CD14-positive monocyte (primary cell): Measurements from ENCODE around the gene CDYL2. TPM values are rescaled to one million over a fixed set of nuclear protein-coding genes. Genes with fewer than 3 reads are reported as not detected.

Experiments
- DNase-seq, 3 donors: peaks; one replicate each; pipeline ENCODE4 v3.0.0-alpha.2; 2011 to 2022
- H2AFZ ChIP-seq: 2 replicates; pipeline ENCODE4 v1.6.0; 2012; ENCODE audit warnings: mild to moderate bottlenecking, low read depth, low read length, inconsistent platforms; ENCODE audit not compliant: insufficient read depth, poor library complexity, severe bottlenecking
- H3K27ac ChIP-seq, 2 donors: 1 replicate in 1 of 2; 2 replicates in 1 of 2; pipeline ENCODE4 v1.5.1; 2012 to 2013; ENCODE audit warnings: low read length in 2 of 2, control low read depth in 1 of 2, inconsistent platforms in 1 of 2, low read depth in 1 of 2, mild to moderate bottlenecking in 1 of 2
- H3K27me3 ChIP-seq, 2 donors: one replicate each; pipeline versions ENCODE4 v1.6.0 to v1.6.1; 2011 to 2013; ENCODE audit warnings: low read length in 2 of 2; ENCODE audit not compliant: control insufficient read depth in 2 of 2, insufficient read depth in 2 of 2
- H3K36me3 ChIP-seq, 2 donors: replicated peaks in 1 of 2; 1 replicate in 1 of 2; 2 replicates in 1 of 2; pipeline versions ENCODE4 v1.5.1 to v1.6.1; 2012 to 2013; ENCODE audit warnings: low read length in 2 of 2, control low read depth in 1 of 2, inconsistent platforms in 1 of 2, mild to moderate bottlenecking in 1 of 2; ENCODE audit not compliant: insufficient read depth in 2 of 2, control insufficient read depth in 1 of 2
- H3K4me1 ChIP-seq, 2 donors: 1 replicate in 1 of 2; 2 replicates in 1 of 2; pipeline versions ENCODE4 v1.5.1 to v1.6.1; 2012 to 2013; ENCODE audit warnings: low read length in 2 of 2, control low read depth in 1 of 2, inconsistent platforms in 1 of 2, mild to moderate bottlenecking in 1 of 2, moderate library complexity in 1 of 2; ENCODE audit not compliant: insufficient read depth in 2 of 2, control insufficient read depth in 1 of 2
- H3K4me2 ChIP-seq: replicated peaks from 2 replicates; pipeline ENCODE3; 2012; ENCODE audit warnings: low read length, moderate library complexity, mild to moderate bottlenecking; ENCODE audit not compliant: poor library complexity, severe bottlenecking; ENCODE audit errors: extremely low read depth
- H3K4me3 ChIP-seq, 3 experiments: fragments of 200-600 bp in 1 of 3; sonication (generic) in 1 of 3; replicated peaks in 1 of 3; 1 replicate in 2 of 3; 2 replicates in 1 of 3; pipeline ENCODE4 v1.5.1; 2011 to 2013; ENCODE audit warnings: low read length in 3 of 3, mild to moderate bottlenecking in 3 of 3, control low read depth in 2 of 3, low read depth in 2 of 3, inconsistent platforms in 1 of 3, moderate library complexity in 1 of 3
- H3K79me2 ChIP-seq: 2 replicates; pipeline ENCODE4 v1.6.0; 2012; ENCODE audit warnings: mild to moderate bottlenecking, control low read depth, inconsistent platforms, low read length, moderate library complexity; ENCODE audit not compliant: insufficient read depth
- H3K9ac ChIP-seq: 2 replicates; pipeline ENCODE4 v1.6.0; 2017; ENCODE audit warnings: low read length, mild to moderate bottlenecking; ENCODE audit not compliant: insufficient read depth, poor library complexity, severe bottlenecking
- H3K9me3 ChIP-seq, 2 donors: replicated peaks in 1 of 2; 1 replicate in 1 of 2; 2 replicates in 1 of 2; pipeline versions ENCODE4 v1.5.1 to v1.6.1; 2012 to 2013; ENCODE audit warnings: low read length in 2 of 2, control low read depth in 1 of 2; ENCODE audit not compliant: control insufficient read depth in 1 of 2, insufficient read depth in 1 of 2
- H4K20me1 ChIP-seq: 2 replicates; pipeline ENCODE4 v1.6.0; 2012; ENCODE audit warnings: mild to moderate bottlenecking, low read length, control low read depth, moderate library complexity; ENCODE audit not compliant: insufficient read depth
- H3K27ac Mint-ChIP-seq, 7 donors: one replicate each; pipeline ENCODE4 v1.8.0; 2020; ENCODE audit warnings: mild to moderate bottlenecking in 7 of 7, mixed read lengths in 7 of 7, moderate library complexity in 6 of 7, inconsistent platforms in 2 of 7
- H3K27me3 Mint-ChIP-seq, 3 donors: one replicate each; pipeline ENCODE4 v1.8.0; 2021 to 2022; ENCODE audit warnings: low read depth in 3 of 3, mild to moderate bottlenecking in 3 of 3, mixed read lengths in 3 of 3, moderate library complexity in 3 of 3, inconsistent platforms in 1 of 3
- H3K36me3 Mint-ChIP-seq, 2 donors: one replicate each; pipeline ENCODE4 v1.8.0; 2020; ENCODE audit warnings: mixed read lengths in 2 of 2, inconsistent platforms in 1 of 2, mild to moderate bottlenecking in 1 of 2
- H3K4me1 Mint-ChIP-seq: one replicate; pipeline ENCODE4 v1.8.0; 2020; ENCODE audit warnings: mild to moderate bottlenecking, mixed read lengths
- H3K4me3 Mint-ChIP-seq, 2 donors: one replicate each; pipeline ENCODE4 v1.8.0; 2020; ENCODE audit warnings: mild to moderate bottlenecking in 2 of 2, mixed read lengths in 2 of 2, moderate library complexity in 1 of 2
- H3K9me3 Mint-ChIP-seq, 7 donors: one replicate each; pipeline ENCODE4 v1.8.0; 2020 to 2022; ENCODE audit warnings: mixed read lengths in 7 of 7, mild to moderate bottlenecking in 6 of 7, moderate library complexity in 6 of 7, inconsistent platforms in 2 of 7
- CTCF ChIP-seq: fragments of 200-600 bp; IDR thresholded peaks from one replicate; pipeline ENCODE4 v1.8.0; 2022; ENCODE audit warnings: antibody characterized with exemption, mild to moderate bottlenecking
- WGBS: methylation state at CpG from one replicate; pipeline ENCODE4 v1.1.5; 2013; ENCODE audit warnings: missing lambda C conversion rate; ENCODE audit not compliant: insufficient coverage; 5-methylcytosine and 5-hydroxymethylcytosine counted together
- intact Hi-C, 2 donors: fragments of 100-400 bp; cut with micrococcal nuclease; formaldehyde crosslinking; loops; one replicate each; pipeline versions ENCODE4 v1.15.0 to v1.15.1; 2023
- polyA plus RNA-seq, 3 donors: library from polyadenylated mRNA; depleted of rRNA in 1 of 3; unstranded in 2 of 3; stranded (reverse) in 1 of 3; fragments of 300-500 nt in 2 of 3; fragments of >200 nt in 1 of 3; fragmentation: Illumina TruSeq in 2 of 3; gene quantifications; 1 replicate in 2 of 3; 2 replicates in 1 of 3; pipeline ENCODE4 v1.2.3, GENCODE V29; 2012 to 2021

Gene CDYL2
- polyA plus RNA-seq, 3 donors, result 0.42 to 2.6 (median 0.93) TPM

- H3K79me2 ChIP-seq, result no peaks in the 10 kb centered on the region
- no peaks in the 10 kb centered on the region for H3K4me1 ChIP-seq
- Mint-ChIP-seq H3K36me3 (no peaks in the 10 kb centered on the region), H3K4me1 (no peaks in the 10 kb centered on the region), H3K27me3 (peaks cover 0 to 2% (median 0%) of the 10 kb centered on the region in 3 donors), H3K27ac (no peak overlapping the region), H3K4me3 (no peak overlapping the region), H3K9me3 (peaks cover 0 to 11% (median 2%) of the 10 kb centered on the region in 7 donors)
- intact Hi-C loops, result no loop called here
- peaks cover 0 to 2% of the 10 kb centered on the region in 2 donors for H3K9me3 ChIP-seq
- no peaks in the 10 kb centered on the region for H3K27me3 ChIP-seq
- H4K20me1 ChIP-seq, result no peaks in the 10 kb centered on the region
- no CpG with 5 or more reads among the region's 2 CpGs for WGBS
- H3K36me3 ChIP-seq, result no peaks in the 10 kb centered on the region
- no peak overlapping the region for H3K27ac ChIP-seq
- no peak for DNase-seq
- no peak overlapping the region for H3K9ac ChIP-seq
- no peak for TF ChIP-seq CTCF
- no peak overlapping the region for H2AFZ ChIP-seq
- H3K4me2 ChIP-seq, result no peak overlapping the region
- no peak overlapping the region for H3K4me3 ChIP-seq
These were observed 98.8 kb downstream of the CDYL2 start for GRCh38 chr16:80705596-80705995.

DNA sequence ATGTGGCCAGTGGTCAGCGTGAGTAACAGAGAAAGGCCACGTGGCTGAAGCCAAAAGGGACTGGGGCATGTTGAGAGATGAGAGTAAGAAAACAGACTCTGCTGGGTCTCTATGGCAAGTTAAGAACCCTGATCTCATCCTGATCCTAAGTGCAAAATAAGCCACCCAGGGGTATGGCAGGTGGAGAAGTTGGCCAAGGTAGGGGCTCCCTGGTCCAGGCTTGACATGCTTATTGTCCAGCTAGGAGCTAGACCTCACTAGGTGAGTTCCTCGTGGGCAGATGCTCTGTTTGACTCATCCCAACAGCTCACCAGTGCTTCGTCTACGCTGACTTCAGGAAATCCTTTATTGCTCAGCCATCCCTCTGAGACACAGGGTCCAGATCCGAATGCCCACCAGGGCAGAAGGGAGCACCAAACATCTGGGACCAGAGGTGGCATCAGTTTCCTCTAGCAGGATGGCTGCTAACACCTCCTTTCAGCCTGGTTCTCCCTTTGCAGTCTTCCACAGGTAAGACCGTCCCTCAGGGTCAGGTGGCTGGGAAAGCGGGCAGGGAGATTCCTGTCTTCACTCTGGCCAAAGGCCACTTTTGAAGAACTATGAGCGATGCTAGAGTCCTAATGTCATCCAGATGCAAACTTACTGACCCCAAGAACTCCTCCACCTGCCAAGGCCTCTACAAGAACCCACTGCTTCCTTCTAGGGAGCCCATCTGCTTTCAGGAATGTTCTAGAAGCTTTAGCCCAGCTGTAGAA is 99.5 kb downstream of the CDYL2 start:
- no peak overlapping the region for H3K27ac ChIP-seq
- peaks cover 0 to 2% (median 0%) of the 10 kb centered on the region in 3 donors for H3K27me3 Mint-ChIP-seq

More for the DNA sequence above, 99.5 kb downstream of the CDYL2 start:
- Mint-ChIP-seq H3K4me1 (no peaks in the 10 kb centered on the region), H3K4me3 (no peak overlapping the region), H3K9me3 (peaks cover 0 to 15% (median 2%) of the 10 kb centered on the region in 7 donors), H3K27ac (no peak overlapping the region), H3K36me3 (no peaks in the 10 kb centered on the region)
- Histone ChIP-seq H3K27me3 (no peaks in the 10 kb centered on the region), H3K9ac (no peak overlapping the region), H3K4me1 (no peaks in the 10 kb centered on the region), H2AFZ (no peak overlapping the region), H3K4me3 (no peak overlapping the region), H3K79me2 (no peaks in the 10 kb centered on the region), H3K36me3 (no peaks in the 10 kb centered on the region), H3K4me2 (no peak overlapping the region), H3K9me3 (peaks cover 0 to 3% of the 10 kb centered on the region in 2 donors), H4K20me1 (no peaks in the 10 kb centered on the region)
- TF ChIP-seq CTCF, result no peak
- no peak for DNase-seq
- intact Hi-C loops, result no loop called here
- WGBS, result 94% methylated on average over 9 of the region's 9 CpGs
